GM12878 (cell line): ENCODE data around the gene LRRC57.

Source experiments
- CHD2 ChIP-seq: IDR thresholded peaks from 2 replicates; pipeline ENCODE4 v1.6.1; 2011; ENCODE audit warnings: low read depth, low read length, improper control_type of control experiment, borderline replicate concordance
- EZH2 ChIP-seq: IDR thresholded peaks from 2 replicates; pipeline ENCODE4 v1.6.1; 2012; ENCODE audit warnings: low read depth, mild to moderate bottlenecking, control low read depth, inconsistent platforms, low read length, borderline replicate concordance; ENCODE audit not compliant: control insufficient read depth
- GATAD2B ChIP-seq: fragments of 450-650 bp; conservative IDR thresholded peaks from 2 replicates; pipeline ENCODE4 v1.6.1; 2017; ENCODE audit warnings: low read depth, mild to moderate bottlenecking, moderate library complexity
- IKZF1 ChIP-seq: fragments of 450-650 bp; conservative IDR thresholded peaks from 2 replicates; pipeline ENCODE4 v1.6.1; 2017; ENCODE audit warnings: antibody characterized with exemption, mild to moderate bottlenecking
- JUND ChIP-seq: IDR thresholded peaks from 2 replicates; pipeline ENCODE4 v1.6.1; 2012; ENCODE audit warnings: low read depth, mild to moderate bottlenecking, low read length, improper control_type of control experiment, moderate library complexity
- NRF1 ChIP-seq: conservative IDR thresholded peaks from 2 replicates; pipeline ENCODE4 v1.6.1; 2011; ENCODE audit warnings: mild to moderate bottlenecking, low read depth, low read length, improper control_type of control experiment
- RAD21 ChIP-seq: IDR thresholded peaks from 2 replicates; pipeline ENCODE4 v1.6.1; 2011; ENCODE audit warnings: mild to moderate bottlenecking, low read depth, low read length, moderate library complexity; ENCODE audit not compliant: insufficient read depth
- RB1 ChIP-seq: fragments of 450-650 bp; formaldehyde crosslinking; IDR thresholded peaks from 2 replicates; pipeline ENCODE4 v1.6.1; 2017; ENCODE audit warnings: mild to moderate bottlenecking, borderline replicate concordance
- SIN3A ChIP-seq: IDR thresholded peaks from 2 replicates; pipeline ENCODE4 v1.6.1; 2012; ENCODE audit warnings: low read depth, low read length, improper control_type of control experiment
- STAT3 ChIP-seq: IDR thresholded peaks from 2 replicates; pipeline ENCODE4 v1.6.1; 2011; ENCODE audit warnings: low read depth, low read length, improper control_type of control experiment
- TAF1 ChIP-seq: IDR thresholded peaks from 2 replicates; pipeline ENCODE4 v1.6.1; 2011; ENCODE audit warnings: mild to moderate bottlenecking, low read depth, low read length, borderline replicate concordance
- TF ChIP-seq, protein P1 (sequence below), 3 experiments: IDR thresholded peaks in 2 of 3; conservative IDR thresholded peaks in 1 of 3; 2 replicates each; pipeline ENCODE4 v1.5.1; 2011; ENCODE audit warnings: low read depth in 3 of 3, low read length in 3 of 3, mild to moderate bottlenecking in 3 of 3, control low read depth in 2 of 3, moderate library complexity in 2 of 3, inconsistent platforms in 1 of 3, mixed read lengths in 1 of 3; ENCODE audit not compliant: control insufficient read depth in 2 of 3, insufficient read depth in 1 of 3; ENCODE audit errors: extremely low read depth in 1 of 3
- TF ChIP-seq, protein P2 (sequence below): IDR thresholded peaks from 2 replicates; pipeline ENCODE4 v1.6.1; 2012; ENCODE audit warnings: low read depth, low read length, improper control_type of control experiment
- TF ChIP-seq, protein P3 (sequence below): IDR thresholded peaks from 2 replicates; pipeline ENCODE4 v1.6.1; 2012; ENCODE audit warnings: low read length, inconsistent platforms

DNA sequence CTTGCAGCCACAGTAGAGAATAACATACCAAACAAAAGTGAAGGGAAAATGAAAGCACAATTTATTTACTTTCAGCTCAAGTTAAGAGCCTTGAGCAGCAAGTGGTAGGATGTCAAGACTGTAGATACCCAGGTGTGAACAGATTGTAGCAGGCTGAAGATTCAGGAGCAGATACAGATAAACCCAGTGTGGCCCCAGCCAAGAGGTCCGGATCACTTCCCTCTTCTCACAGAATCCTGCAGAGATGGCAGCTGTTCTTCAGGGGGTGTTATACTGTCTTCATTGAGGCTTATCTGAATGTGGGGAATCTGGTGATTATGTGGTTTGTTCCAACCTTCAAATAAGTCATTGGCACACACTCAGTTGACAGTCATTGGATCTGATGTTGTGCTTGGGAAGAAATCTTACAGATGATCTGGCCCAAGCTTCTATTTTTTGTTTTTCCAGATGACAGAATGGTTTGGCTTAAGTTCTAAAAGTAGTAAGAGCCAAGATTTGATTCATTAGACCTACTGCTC lies 29.0 kb upstream of the LRRC57 start:
- TF ChIP-seq EZH2 (no peak), RB1 (no peak), TAF1 (no peak), CHD2 (no peak), JUND (no peak), RAD21 (no peak), SIN3A (no peak), STAT3 (no peak), NRF1 (no peak), IKZF1 (no peak), GATAD2B (no peak)
- TF ChIP-seq, protein P1, sequence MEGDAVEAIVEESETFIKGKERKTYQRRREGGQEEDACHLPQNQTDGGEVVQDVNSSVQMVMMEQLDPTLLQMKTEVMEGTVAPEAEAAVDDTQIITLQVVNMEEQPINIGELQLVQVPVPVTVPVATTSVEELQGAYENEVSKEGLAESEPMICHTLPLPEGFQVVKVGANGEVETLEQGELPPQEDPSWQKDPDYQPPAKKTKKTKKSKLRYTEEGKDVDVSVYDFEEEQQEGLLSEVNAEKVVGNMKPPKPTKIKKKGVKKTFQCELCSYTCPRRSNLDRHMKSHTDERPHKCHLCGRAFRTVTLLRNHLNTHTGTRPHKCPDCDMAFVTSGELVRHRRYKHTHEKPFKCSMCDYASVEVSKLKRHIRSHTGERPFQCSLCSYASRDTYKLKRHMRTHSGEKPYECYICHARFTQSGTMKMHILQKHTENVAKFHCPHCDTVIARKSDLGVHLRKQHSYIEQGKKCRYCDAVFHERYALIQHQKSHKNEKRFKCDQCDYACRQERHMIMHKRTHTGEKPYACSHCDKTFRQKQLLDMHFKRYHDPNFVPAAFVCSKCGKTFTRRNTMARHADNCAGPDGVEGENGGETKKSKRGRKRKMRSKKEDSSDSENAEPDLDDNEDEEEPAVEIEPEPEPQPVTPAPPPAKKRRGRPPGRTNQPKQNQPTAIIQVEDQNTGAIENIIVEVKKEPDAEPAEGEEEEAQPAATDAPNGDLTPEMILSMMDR (IDR thresholded peaks at IDR 0.05 in 2 of 3, conservative IDR thresholded peaks at IDR 0.05 in 1 of 3; ENCODE audit: control insufficient read depth in 2 of 3, extremely low read depth in 1 of 3, insufficient read depth in 1 of 3, low read depth in 3 of 3, low read length in 3 of 3), result no peak
- TF ChIP-seq, protein P2, sequence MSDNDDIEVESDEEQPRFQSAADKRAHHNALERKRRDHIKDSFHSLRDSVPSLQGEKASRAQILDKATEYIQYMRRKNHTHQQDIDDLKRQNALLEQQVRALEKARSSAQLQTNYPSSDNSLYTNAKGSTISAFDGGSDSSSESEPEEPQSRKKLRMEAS, result no peak
- TF ChIP-seq, protein P3, sequence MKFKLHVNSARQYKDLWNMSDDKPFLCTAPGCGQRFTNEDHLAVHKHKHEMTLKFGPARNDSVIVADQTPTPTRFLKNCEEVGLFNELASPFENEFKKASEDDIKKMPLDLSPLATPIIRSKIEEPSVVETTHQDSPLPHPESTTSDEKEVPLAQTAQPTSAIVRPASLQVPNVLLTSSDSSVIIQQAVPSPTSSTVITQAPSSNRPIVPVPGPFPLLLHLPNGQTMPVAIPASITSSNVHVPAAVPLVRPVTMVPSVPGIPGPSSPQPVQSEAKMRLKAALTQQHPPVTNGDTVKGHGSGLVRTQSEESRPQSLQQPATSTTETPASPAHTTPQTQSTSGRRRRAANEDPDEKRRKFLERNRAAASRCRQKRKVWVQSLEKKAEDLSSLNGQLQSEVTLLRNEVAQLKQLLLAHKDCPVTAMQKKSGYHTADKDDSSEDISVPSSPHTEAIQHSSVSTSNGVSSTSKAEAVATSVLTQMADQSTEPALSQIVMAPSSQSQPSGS, result no peak
